ENCODE results near the gene SPATA18.

SPATA18 gene

DNA sequence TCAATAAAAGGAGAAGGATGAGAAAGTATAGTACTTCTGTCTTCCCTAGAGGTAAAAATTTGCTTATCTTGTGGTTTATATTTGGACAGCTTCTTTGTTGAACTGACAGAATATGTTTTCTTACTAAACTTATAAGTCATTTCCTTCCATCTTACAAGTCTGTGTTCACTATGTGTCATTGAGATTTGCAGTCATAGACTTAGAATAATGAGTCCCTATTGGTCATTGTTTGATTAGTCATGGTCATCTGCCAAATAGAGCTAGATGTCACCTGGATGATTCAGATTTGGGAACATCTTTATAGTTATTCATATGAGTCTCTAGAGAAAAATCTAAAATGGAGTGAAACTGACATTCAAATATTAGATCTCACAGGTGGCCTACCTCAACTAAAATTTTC is 51.5 kb downstream of the SPATA18 start:
- no peak overlapping the region for H3K4me3 ChIP-seq (ENCODE audit: low read depth, low read length)
- TF ChIP-seq POLR2A (IDR thresholded peaks at IDR 0.05; ENCODE audit: extremely low read depth, insufficient read length) (no peak), MYC (IDR thresholded peaks at IDR 0.05; ENCODE audit: low read depth, low read length) (no peak)
- TF ChIP-seq, protein P1, sequence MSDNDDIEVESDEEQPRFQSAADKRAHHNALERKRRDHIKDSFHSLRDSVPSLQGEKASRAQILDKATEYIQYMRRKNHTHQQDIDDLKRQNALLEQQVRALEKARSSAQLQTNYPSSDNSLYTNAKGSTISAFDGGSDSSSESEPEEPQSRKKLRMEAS (IDR thresholded peaks at IDR 0.05; ENCODE audit: low read depth, low read length): no peak
- TF ChIP-seq, protein P2, sequence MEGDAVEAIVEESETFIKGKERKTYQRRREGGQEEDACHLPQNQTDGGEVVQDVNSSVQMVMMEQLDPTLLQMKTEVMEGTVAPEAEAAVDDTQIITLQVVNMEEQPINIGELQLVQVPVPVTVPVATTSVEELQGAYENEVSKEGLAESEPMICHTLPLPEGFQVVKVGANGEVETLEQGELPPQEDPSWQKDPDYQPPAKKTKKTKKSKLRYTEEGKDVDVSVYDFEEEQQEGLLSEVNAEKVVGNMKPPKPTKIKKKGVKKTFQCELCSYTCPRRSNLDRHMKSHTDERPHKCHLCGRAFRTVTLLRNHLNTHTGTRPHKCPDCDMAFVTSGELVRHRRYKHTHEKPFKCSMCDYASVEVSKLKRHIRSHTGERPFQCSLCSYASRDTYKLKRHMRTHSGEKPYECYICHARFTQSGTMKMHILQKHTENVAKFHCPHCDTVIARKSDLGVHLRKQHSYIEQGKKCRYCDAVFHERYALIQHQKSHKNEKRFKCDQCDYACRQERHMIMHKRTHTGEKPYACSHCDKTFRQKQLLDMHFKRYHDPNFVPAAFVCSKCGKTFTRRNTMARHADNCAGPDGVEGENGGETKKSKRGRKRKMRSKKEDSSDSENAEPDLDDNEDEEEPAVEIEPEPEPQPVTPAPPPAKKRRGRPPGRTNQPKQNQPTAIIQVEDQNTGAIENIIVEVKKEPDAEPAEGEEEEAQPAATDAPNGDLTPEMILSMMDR (IDR thresholded peaks at IDR 0.05; ENCODE audit: low read depth, low read length): no peak
- DNase-seq (ENCODE audit: low read depth): no peak

DNA sequence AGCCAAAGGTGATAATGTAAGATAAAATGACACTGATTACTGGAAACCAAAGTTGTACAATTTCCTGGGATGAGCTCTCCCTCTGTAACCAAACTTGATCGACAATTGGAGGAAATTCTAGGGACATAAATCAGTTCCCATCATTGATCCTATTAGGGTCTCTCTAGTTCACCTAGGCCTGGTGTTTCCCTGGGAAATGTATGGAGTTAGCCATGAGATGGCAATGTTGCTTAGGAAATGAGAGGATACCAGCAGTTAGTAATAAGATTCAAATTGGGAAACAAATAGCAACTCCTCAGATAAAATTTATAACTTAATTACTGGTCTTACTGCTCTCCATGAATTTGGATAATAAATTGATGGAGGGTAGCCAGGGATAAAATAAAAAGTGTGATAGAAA is 52.2 kb downstream of the SPATA18 start:
- TF ChIP-seq, protein P2 (IDR thresholded peaks at IDR 0.05; ENCODE audit: low read depth, low read length): no peak
- TF ChIP-seq, protein P1 (IDR thresholded peaks at IDR 0.05; ENCODE audit: low read depth, low read length): no peak
- no peak for TF ChIP-seq MYC (IDR thresholded peaks at IDR 0.05; ENCODE audit: low read depth, low read length)
- no peak for TF ChIP-seq POLR2A (IDR thresholded peaks at IDR 0.05; ENCODE audit: extremely low read depth, insufficient read length)
- DNase-seq (ENCODE audit: low read depth): no peak
- no peak overlapping the region for H3K4me3 ChIP-seq (ENCODE audit: low read depth, low read length)

DNA sequence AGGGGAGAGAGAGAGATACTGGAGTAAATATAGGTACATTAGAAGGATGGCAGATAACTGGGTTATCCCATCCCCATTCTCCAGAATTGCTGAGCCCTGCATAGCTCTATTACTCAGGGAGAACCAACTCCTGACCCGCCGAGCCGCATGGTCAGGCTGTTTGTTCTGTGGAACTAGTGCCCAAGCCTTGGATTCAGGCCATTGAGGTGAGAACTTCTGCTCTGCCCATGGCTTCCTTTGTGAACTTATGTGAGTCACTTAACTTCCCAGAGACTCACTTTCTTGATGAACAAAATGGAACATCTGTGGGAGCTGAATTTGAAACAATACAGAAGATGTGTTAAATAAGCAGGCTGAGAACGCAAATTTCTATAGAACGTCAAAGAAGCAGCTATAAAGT is 54.2 kb downstream of the SPATA18 start:
- no peak for DNase-seq (ENCODE audit: low read depth)
- TF ChIP-seq, protein P1 (IDR thresholded peaks at IDR 0.05; ENCODE audit: low read depth, low read length): no peak
- TF ChIP-seq POLR2A (IDR thresholded peaks at IDR 0.05; ENCODE audit: extremely low read depth, insufficient read length) (no peak), MYC (IDR thresholded peaks at IDR 0.05; ENCODE audit: low read depth, low read length) (no peak)
- TF ChIP-seq, protein P2 (IDR thresholded peaks at IDR 0.05; ENCODE audit: low read depth, low read length): no peak
- H3K4me3 ChIP-seq (ENCODE audit: low read depth, low read length): no peak overlapping the region

DNA sequence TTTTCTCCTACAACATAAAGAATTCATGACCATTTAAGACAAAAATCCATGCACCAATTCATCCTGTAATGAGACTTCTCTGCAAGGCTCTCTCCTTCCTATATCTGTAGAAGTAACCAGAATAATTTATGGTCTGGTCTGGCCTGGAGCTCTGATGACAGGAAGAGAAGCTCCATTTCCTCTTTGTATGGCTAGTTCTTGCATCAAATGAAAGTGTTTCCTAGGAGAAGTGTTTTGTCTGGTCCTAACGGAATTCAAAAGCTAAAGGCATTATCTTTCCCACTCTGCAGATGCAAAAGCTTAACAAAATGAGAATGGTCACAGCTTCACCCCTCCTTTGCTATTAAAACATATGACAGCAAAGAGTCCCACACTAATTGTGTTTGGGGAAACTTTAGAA is 55.1 kb downstream of the SPATA18 start:
- TF ChIP-seq, protein P1 (IDR thresholded peaks at IDR 0.05; ENCODE audit: low read depth, low read length): no peak
- TF ChIP-seq POLR2A (IDR thresholded peaks at IDR 0.05; ENCODE audit: extremely low read depth, insufficient read length): no peak
- TF ChIP-seq MYC (IDR thresholded peaks at IDR 0.05; ENCODE audit: low read depth, low read length): no peak
- TF ChIP-seq, protein P2 (IDR thresholded peaks at IDR 0.05; ENCODE audit: low read depth, low read length): no peak
- no peak for DNase-seq (ENCODE audit: low read depth)
- H3K4me3 ChIP-seq (ENCODE audit: low read depth, low read length): no peak overlapping the region

DNA sequence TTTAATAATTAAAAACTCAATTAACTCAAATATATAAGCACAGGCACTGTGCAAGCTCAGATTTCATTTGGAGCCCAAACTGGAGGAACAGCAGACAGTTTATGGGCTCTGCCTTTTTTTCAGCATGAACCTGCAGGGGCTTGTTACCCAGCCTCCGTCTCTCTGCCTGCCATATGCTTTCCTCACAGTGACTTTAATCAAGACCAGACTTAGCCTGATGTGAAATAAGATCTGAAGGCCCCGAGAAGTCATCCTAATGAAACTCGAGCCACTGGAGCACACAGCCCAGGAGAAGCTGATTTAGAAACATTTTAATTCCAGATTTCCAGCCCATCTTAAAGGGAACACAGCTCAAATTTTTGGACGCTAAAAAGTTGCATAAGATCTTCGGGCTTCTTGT is 55.6 kb downstream of the SPATA18 start:
- no peak for TF ChIP-seq MYC (IDR thresholded peaks at IDR 0.05; ENCODE audit: low read depth, low read length)
- TF ChIP-seq POLR2A (IDR thresholded peaks at IDR 0.05; ENCODE audit: extremely low read depth, insufficient read length): no peak
- TF ChIP-seq, protein P1 (IDR thresholded peaks at IDR 0.05; ENCODE audit: low read depth, low read length): no peak
- DNase-seq (ENCODE audit: low read depth): no peak

DNA sequence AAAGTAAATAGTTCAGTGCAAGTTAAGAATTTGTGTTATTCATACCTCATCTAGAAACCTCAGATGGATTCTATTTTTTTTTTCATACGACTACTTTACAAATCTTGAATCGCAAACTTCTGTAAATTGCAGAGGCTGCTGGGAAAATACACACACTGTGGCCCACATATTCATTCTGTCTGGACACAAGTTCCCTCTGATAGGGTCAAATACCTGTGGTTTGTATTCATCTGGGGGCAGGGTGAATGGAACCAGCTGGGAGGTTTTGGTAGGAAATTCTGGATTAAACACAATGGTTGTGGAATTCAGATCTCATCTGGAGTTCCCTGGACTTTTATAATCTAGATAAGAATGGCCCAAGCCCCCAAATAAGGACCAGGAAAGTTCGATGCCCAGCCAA is 56.2 kb downstream of the SPATA18 start:
- no peak for DNase-seq (ENCODE audit: low read depth)
- no peak overlapping the region for H3K4me3 ChIP-seq (ENCODE audit: low read depth, low read length)
- TF ChIP-seq, protein P2 (IDR thresholded peaks at IDR 0.05; ENCODE audit: low read depth, low read length): no peak
- TF ChIP-seq POLR2A (IDR thresholded peaks at IDR 0.05; ENCODE audit: extremely low read depth, insufficient read length): no peak
- TF ChIP-seq MYC (IDR thresholded peaks at IDR 0.05; ENCODE audit: low read depth, low read length): no peak
- TF ChIP-seq, protein P1 (IDR thresholded peaks at IDR 0.05; ENCODE audit: low read depth, low read length): no peak

More for the DNA sequence above, 55.6 kb downstream of the SPATA18 start:
- H3K4me3 ChIP-seq (ENCODE audit: low read depth, low read length): no peak overlapping the region
